ENCODE measurements around the gene GSTA4. TPM values are rescaled to one million over a fixed set of nuclear protein-coding genes. Genes with fewer than 3 reads are reported as not detected.

Gene GSTA4
- total and polyA plus RNA-seq, 7 experiments from 2014 or later, result 0.31 to 3.3 (median 0.73) TPM; not detected in 1

Other genes starting within 250 kb of the GSTA4 start
- not detected for gene GSTA2, start 231.8 kb downstream of the GSTA4 start, total RNA-seq
- gene GSTA2, start 231.8 kb downstream of the GSTA4 start, polyA plus RNA-seq, result not detected
- gene GSTA1, start 191.5 kb downstream of the GSTA4 start, total RNA-seq, result not detected
- not detected for gene GSTA1, start 191.5 kb downstream of the GSTA4 start, polyA plus RNA-seq
- not detected for gene GSTA5, start 154.5 kb downstream of the GSTA4 start, total RNA-seq
- not detected for gene GSTA5, start 154.5 kb downstream of the GSTA4 start, polyA plus RNA-seq
- gene GSTA3, start 85.6 kb downstream of the GSTA4 start, total RNA-seq, result not detected
- not detected for gene GSTA3, start 85.6 kb downstream of the GSTA4 start, polyA plus RNA-seq
- gene CILK1, start 66.5 kb upstream of the GSTA4 start, total RNA-seq, result 10 to 100 TPM in 2 of 5 experiments, 1 to 10 TPM in 3; 9.0 to 14.8 (median 9.5) TPM
- gene CILK1, start 66.5 kb upstream of the GSTA4 start, polyA plus RNA-seq, result 1 to 10 TPM; 3.9 to 4.1 TPM
- gene FBXO9, start 70.1 kb upstream of the GSTA4 start, total RNA-seq, result 100 to 1,000 TPM in 2 of 5 experiments, 10 to 100 TPM in 3; 62.9 to 133 (median 75.6) TPM
- 10 to 100 TPM; 52.3 to 60.6 TPM for gene FBXO9, start 70.1 kb upstream of the GSTA4 start, polyA plus RNA-seq
- under 1 TPM in 1 of 5 experiments, not detected in 4; 0.07 TPM for gene GCM1, start 153.6 kb upstream of the GSTA4 start, total RNA-seq
- not detected for gene GCM1, start 153.6 kb upstream of the GSTA4 start, polyA plus RNA-seq

Measured in naive thymus-derived CD4-positive, alpha-beta T cell (primary cell).